Endothelial cell (in vitro differentiated cells): ENCODE data around the gene ZNF22. TPM values are rescaled to one million over a fixed set of nuclear protein-coding genes. Genes with fewer than 3 reads are reported as not detected.

Experiments
- DNase-seq: peaks from one replicate; pipeline ENCODE4 v3.0.0; 2021; ENCODE audit warnings: low spot score
- H3K27ac Mint-ChIP-seq: one replicate; pipeline ENCODE4 v1.8.0; 2021; ENCODE audit warnings: mixed read lengths, inconsistent platforms; ENCODE audit not compliant: unreplicated experiment
- H3K27me3 Mint-ChIP-seq: one replicate; pipeline ENCODE4 v1.8.0; 2021; ENCODE audit warnings: mild to moderate bottlenecking, moderate library complexity, mixed read lengths, inconsistent platforms; ENCODE audit not compliant: unreplicated experiment
- H3K36me3 Mint-ChIP-seq: one replicate; pipeline ENCODE4 v1.8.0; 2021; ENCODE audit warnings: mild to moderate bottlenecking, low read depth, mixed read lengths, inconsistent platforms; ENCODE audit not compliant: unreplicated experiment
- H3K4me1 Mint-ChIP-seq: one replicate; pipeline ENCODE4 v1.8.0; 2021; ENCODE audit warnings: mild to moderate bottlenecking, mixed read lengths, inconsistent platforms; ENCODE audit not compliant: unreplicated experiment
- H3K4me3 Mint-ChIP-seq: one replicate; pipeline ENCODE4 v1.8.0; 2021; ENCODE audit warnings: mild to moderate bottlenecking, mixed read lengths, inconsistent platforms; ENCODE audit not compliant: unreplicated experiment
- H3K9me3 Mint-ChIP-seq: one replicate; pipeline ENCODE4 v1.8.0; 2021; ENCODE audit warnings: mixed read lengths, inconsistent platforms; ENCODE audit not compliant: unreplicated experiment
- CTCF ChIP-seq: fragments of 200-600 bp; sonication (generic); IDR thresholded peaks from one replicate; pipeline ENCODE4 v1.5.0; 2021; ENCODE audit warnings: antibody characterized with exemption; ENCODE audit not compliant: unreplicated experiment
- total RNA-seq: library from RNA; stranded (reverse); fragmentation: NEBNext Ultra II Directional; extraction: Animal tissue kit (Norgen Biotek cat#: 25700); gene quantifications from one replicate; pipeline ENCODE4 v1.2.1, GENCODE V29; 2021; ENCODE audit not compliant: unreplicated experiment

ZNF22 gene
- total RNA-seq, 1 donor from 2014 or later = 39.2 TPM

DNA sequence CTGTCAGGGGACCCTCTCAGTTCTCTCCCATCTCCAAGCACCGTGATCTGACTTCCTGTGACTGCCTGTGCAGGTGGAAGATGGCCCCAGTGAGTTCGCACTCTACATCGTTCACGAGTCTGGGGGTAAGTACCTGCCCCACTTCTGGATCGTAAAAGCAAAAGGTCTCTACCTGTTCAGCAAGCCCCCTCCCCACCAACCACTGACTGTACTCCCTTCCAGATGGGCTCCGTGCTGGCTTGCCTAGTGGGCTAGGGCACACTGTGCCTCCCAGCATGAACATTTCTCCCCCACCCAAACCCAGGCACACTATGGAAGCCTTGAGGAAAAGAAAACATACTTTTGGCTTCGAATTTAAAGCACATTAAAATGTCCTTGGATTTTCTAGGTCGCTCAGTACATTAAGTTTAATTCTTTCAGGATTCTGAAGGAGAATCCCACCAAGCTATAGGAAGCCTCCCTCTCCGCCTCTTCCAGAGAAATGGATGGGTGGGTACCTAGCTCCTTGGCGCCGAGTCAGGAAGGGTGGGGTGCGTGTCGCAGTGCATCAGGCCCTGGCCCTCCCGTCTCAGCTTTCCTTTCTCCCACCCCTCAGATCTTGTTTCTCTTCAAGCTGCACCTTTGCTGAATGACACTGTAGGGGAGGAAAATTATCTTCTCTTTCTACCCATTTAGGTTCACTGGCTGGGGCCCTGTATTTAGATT lies 11.0 kb upstream of the ZNF22 start:
- Mint-ChIP-seq H3K36me3 (peaks cover 3% of the 10 kb centered on the region), H3K27ac (no peak overlapping the region), H3K4me1 (peaks cover 44% of the 10 kb centered on the region), H3K27me3 (peaks cover 20% of the 10 kb centered on the region), H3K4me3 (no peak overlapping the region), H3K9me3 (no peaks in the 10 kb centered on the region)
- no peak for DNase-seq
- no peak for TF ChIP-seq CTCF

- peaks cover 19% of the 10 kb centered on the region for H3K27me3 Mint-ChIP-seq
- H3K27ac Mint-ChIP-seq = no peak overlapping the region
- no peak overlapping the region for H3K4me3 Mint-ChIP-seq
- H3K4me1 Mint-ChIP-seq = peaks cover 38% of the 10 kb centered on the region
- peaks cover 3% of the 10 kb centered on the region for H3K36me3 Mint-ChIP-seq
- DNase-seq = peak; percentile 58
- no peaks in the 10 kb centered on the region for H3K9me3 Mint-ChIP-seq
- no peak for TF ChIP-seq CTCF
These were observed 10.4 kb upstream of the ZNF22 start for GRCh38 chr10:44990302-44990655.

- Mint-ChIP-seq H3K4me3 (no peak overlapping the region), H3K27me3 (peaks cover 16% of the 10 kb centered on the region), H3K36me3 (peaks cover 3% of the 10 kb centered on the region), H3K4me1 (peaks cover 34% of the 10 kb centered on the region), H3K9me3 (no peaks in the 10 kb centered on the region), H3K27ac (no peak overlapping the region)
- TF ChIP-seq CTCF = no peak
- no peak for DNase-seq
These were observed 9.8 kb upstream of the ZNF22 start for GRCh38 chr10:44990965-44991364.

DNA sequence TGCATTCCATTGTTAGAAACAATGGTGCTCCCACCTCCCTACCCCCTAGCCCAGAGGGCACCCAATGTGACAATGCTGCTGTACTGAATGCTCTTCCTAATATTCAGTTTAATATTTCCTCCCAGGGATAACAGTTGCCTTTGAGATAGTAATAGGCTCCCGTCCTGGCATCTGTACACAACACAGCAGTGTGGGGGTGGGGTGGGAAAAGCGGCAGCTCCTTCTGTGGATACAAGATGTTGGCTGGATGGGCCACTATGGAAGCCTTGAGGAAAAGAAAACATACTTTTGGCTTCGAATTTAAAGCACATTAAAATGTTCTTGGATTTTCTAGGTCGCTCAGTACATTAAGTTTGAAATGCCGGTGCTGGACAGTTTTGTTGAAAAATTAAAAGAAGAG lies 9.2 kb upstream of the ZNF22 start:
- Mint-ChIP-seq H3K9me3 (no peaks in the 10 kb centered on the region), H3K36me3 (peaks cover 3% of the 10 kb centered on the region), H3K27me3 (peaks cover 16% of the 10 kb centered on the region), H3K4me1 (peaks cover 34% of the 10 kb centered on the region), H3K4me3 (peak overlapping the region; percentile 5), H3K27ac (no peak overlapping the region)
- TF ChIP-seq CTCF = no peak
- DNase-seq = peak; percentile 3

DNA sequence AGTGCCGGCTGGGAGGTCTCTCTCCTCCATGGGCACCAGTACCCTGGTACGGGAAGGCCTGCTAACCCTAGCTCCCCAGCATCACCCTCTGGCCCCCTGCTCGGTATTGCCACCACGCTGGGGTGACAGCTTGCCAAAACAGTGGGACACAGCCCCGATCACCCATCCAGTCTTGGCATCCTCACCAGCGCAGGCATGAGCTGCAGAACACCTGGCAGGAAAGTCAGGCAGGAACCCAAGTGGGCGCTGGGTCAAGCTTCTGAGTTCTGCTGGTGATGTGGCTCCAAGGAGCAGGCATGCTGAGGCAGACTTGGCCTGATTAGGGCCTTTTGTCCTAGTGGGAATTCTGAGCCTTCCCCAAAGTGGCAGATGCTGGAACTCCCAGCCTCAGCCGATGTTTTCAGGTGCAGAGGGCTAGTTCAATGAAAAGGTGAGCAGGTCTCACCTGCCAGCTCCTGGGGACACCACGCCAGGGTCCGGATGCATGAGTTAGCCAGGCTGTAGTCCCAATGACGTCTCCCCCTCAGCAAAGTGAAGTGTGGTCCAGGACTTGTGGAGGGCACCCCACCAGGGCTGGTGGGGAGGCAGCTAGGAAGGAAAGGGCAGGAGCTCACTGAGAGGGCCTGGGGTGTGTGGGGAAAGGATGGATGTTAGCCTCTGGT lies 8.5 kb upstream of the ZNF22 start:
- Mint-ChIP-seq H3K27ac (no peak overlapping the region), H3K36me3 (peaks cover 3% of the 10 kb centered on the region), H3K4me1 (peaks cover 36% of the 10 kb centered on the region), H3K9me3 (no peaks in the 10 kb centered on the region), H3K27me3 (peaks cover 16% of the 10 kb centered on the region), H3K4me3 (peak overlapping the region; percentile 5)
- peak; percentile 1 for DNase-seq
- TF ChIP-seq CTCF = no peak
